RWPE1 (cell line): ENCODE data around the gene ZNF385B.

Experiments
- CTCF ChIA-PET: fragments of 350-600 bp; sonication (Branson Sonifier 250); formaldehyde crosslinking; extraction: SDS; loops from one replicate; lab custom pipeline; 2021; lab: Yijun Ruan, JAX
- POLR2A ChIA-PET: fragments of 400-600 bp; formaldehyde crosslinking; extraction: SDS; loops from one replicate; lab custom pipeline; 2020; ENCODE audit warnings: antibody characterized with exemption; ENCODE audit not compliant: low non-redundant PET; lab: Yijun Ruan, JAX
- DNase-seq: peaks from one replicate; pipeline ENCODE4 v3.0.0; 2012; ENCODE audit warnings: low spot score
- H3K27ac ChIP-seq: fragments of 450-650 bp; 2 replicates; pipeline ENCODE4 v1.5.1; 2017
- CTCF ChIP-seq: fragments of 450-650 bp; conservative IDR thresholded peaks from 2 replicates; pipeline ENCODE4 v1.5.1; 2017; ENCODE audit warnings: low read depth, mild to moderate bottlenecking

Gene ZNF385B

GRCh38 chr2:179584760-179585159, 276.7 kb downstream of the ZNF385B start:
- DNase-seq: no peak
- POLR2A ChIA-PET: no interaction called here
- no peak overlapping the region for H3K27ac ChIP-seq
- TF ChIP-seq CTCF: no peak
- CTCF ChIA-PET: interaction anchor here (0.5 kb wide), 1 partner anchor 77 kb away, joined by 4 read pairs; no protein-coding TSS in a partner anchor

- no peak for TF ChIP-seq CTCF
- H3K27ac ChIP-seq: no peak overlapping the region
- CTCF ChIA-PET: no interaction called here
- POLR2A ChIA-PET: no interaction called here
- DNase-seq: no peak
Observed at GRCh38 chr2:179581605-179582004, 279.8 kb downstream of the ZNF385B start.

GRCh38 chr2:179580378-179581146, 280.9 kb downstream of the ZNF385B start:
- no peak overlapping the region for H3K27ac ChIP-seq
- ChIA-PET CTCF (no interaction called here), POLR2A (no interaction called here)
- no peak for TF ChIP-seq CTCF
- DNase-seq: no peak

- ChIA-PET CTCF (interaction anchor here (0.5 to 0.6 kb wide), 2 partner anchors 91 to 493 kb away, joined by 4 to 7 read pairs; no protein-coding TSS in a partner anchor), POLR2A (no interaction called here)
- no peak for DNase-seq
- no peak for TF ChIP-seq CTCF
- no peak overlapping the region for H3K27ac ChIP-seq
Observed at GRCh38 chr2:179579800-179580199, 281.6 kb downstream of the ZNF385B start.

GRCh38 chr2:179578171-179578916, 283.1 kb downstream of the ZNF385B start:
- ChIA-PET CTCF (no interaction called here), POLR2A (no interaction called here)
- DNase-seq: no peak
- no peak for TF ChIP-seq CTCF
- no peak overlapping the region for H3K27ac ChIP-seq

GRCh38 chr2:179574061-179574519, 287.3 kb downstream of the ZNF385B start:
- TF ChIP-seq CTCF: no peak
- no peak for DNase-seq
- H3K27ac ChIP-seq: no peak overlapping the region
- ChIA-PET POLR2A (no interaction called here), CTCF (no interaction called here)
